ENCODE measurements around the gene STK38. TPM values are rescaled to one million over a fixed set of nuclear protein-coding genes. Genes with fewer than 3 reads are reported as not detected.
"Not testable (repeated sequence)": the region's sequence is repeated elsewhere in the genome, so short reads cannot be mapped to it uniquely, and the experiment has no call there.

The STK38 gene
- total and polyA plus RNA-seq, 4 donors: 14.9 to 38.0 (median 20.7) TPM

DNA sequence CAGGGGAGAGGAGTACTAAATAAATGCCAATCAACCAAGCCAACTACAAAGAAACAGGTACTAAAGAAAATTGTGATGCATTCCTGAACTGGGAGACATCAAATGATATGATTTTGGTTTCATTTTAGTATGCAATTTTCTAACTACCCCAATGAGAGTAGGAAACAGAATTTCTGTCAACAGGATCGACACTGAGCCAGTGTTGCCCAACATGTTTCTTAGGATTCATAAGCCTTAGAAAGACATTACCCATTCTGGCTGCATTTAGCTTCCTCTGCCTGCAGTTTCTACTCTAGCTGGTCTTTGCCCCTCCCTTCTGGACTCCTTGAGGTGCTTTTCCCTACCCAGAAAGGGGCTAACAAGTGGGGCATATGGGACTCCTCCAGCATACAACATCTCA is 54.7 kb downstream of the STK38 start:
- intact Hi-C loops (cut with DNase I): no loop called here
- ATAC-seq (ENCODE audit: low FRiP score) (no peak), DNase-seq (no peak)
- no peak overlapping the region for H3K27ac ChIP-seq (ENCODE audit: low read depth in 1 of 2, low read length in 2 of 2)
- no peaks in the 10 kb centered on the region for H3K9me3 ChIP-seq (ENCODE audit: control insufficient read depth, low read length)
- H3K27me3 ChIP-seq (ENCODE audit: control insufficient read depth in 1 of 2, insufficient read depth in 2 of 2, low read length in 1 of 2): no peaks in the 10 kb centered on the region
- H3K4me1 ChIP-seq (ENCODE audit: control insufficient read depth in 1 of 2, insufficient read depth in 2 of 2, low read length in 2 of 2): no peaks in the 10 kb centered on the region
- 89 to 94% methylated on average over 1 of the region's 1 CpG for WGBS, 2 donors
- H3K4me3 ChIP-seq (ENCODE audit: low read length in 2 of 2): no peak overlapping the region
- peaks cover 0 to 2% of the 10 kb centered on the region in 2 donors for H3K36me3 ChIP-seq (ENCODE audit: control insufficient read depth in 1 of 2, insufficient read depth in 2 of 2, low read length in 1 of 2)

DNA sequence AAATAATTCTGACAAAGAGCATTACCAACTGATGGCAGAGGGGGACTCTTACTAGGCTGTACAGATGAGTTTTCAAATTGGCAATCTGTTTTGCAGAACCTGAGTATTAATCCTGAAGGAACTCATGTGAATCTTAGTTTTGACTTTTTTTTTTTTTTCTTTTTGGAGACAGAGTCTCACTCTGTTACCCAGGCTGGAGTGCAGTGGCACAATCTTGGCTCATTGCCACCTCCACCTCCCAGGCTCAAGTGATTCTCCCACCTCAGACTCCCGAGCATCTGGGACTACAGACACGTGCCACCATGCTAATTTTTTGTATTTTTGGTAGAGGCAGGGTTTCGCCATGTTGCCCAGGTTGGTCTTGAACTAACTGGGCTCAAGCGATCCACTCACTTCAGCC is 55.2 kb downstream of the STK38 start:
- no peaks in the 10 kb centered on the region for H3K4me1 ChIP-seq (ENCODE audit: control insufficient read depth in 1 of 2, insufficient read depth in 2 of 2, low read length in 2 of 2)
- no peak for ATAC-seq (ENCODE audit: low FRiP score)
- H3K27me3 ChIP-seq (ENCODE audit: control insufficient read depth in 1 of 2, insufficient read depth in 2 of 2, low read length in 1 of 2): no peaks in the 10 kb centered on the region
- intact Hi-C loops (cut with DNase I): no loop called here
- H3K4me3 ChIP-seq (ENCODE audit: low read length in 2 of 2): no peak overlapping the region
- H3K9me3 ChIP-seq (ENCODE audit: control insufficient read depth, low read length): no peaks in the 10 kb centered on the region
- DNase-seq: no peak
- 74 to 75% methylated on average over 4 of the region's 4 CpGs for WGBS, 2 donors
- H3K36me3 ChIP-seq (ENCODE audit: control insufficient read depth in 1 of 2, insufficient read depth in 2 of 2, low read length in 1 of 2): peaks cover 0 to 2% of the 10 kb centered on the region in 2 donors
- H3K27ac ChIP-seq (ENCODE audit: low read depth in 1 of 2, low read length in 2 of 2): no peak overlapping the region

DNA sequence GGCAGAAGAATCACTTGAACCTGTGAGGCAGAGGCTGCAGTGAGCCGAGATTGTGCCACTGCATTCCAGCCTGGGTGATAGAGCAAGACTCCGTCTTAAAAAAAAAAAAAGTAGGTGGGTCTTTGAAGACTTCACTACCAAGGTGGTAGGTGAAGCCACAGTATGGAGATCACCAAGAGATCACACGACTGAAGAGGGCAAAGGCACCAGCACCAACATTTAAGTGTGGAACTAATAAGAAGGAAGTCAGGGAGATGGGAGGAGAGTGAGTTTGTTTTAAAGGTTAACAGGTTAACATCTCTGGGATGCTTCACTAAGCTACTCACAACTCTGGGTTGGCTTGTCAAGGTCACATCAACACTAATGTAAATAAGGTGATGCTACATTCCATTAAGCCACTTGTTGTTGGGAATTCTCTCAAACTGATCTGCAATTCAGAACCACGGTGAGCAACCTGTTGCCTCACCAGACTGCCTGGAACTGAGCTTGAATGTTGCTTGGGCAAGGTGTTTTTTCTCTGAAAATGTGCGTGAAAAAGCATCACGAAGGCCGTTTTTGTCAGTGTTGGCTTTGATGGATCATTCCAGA is 55.8 kb downstream of the STK38 start:
- no peaks in the 10 kb centered on the region for H3K4me1 ChIP-seq (ENCODE audit: control insufficient read depth in 1 of 2, insufficient read depth in 2 of 2, low read length in 2 of 2)
- 85 to 87% methylated on average over 7 of the region's 7 CpGs for WGBS, 2 donors
- no peak for ATAC-seq (ENCODE audit: low FRiP score)
- H3K9me3 ChIP-seq (ENCODE audit: control insufficient read depth, low read length): no peaks in the 10 kb centered on the region
- intact Hi-C loops (cut with DNase I): no loop called here
- no peaks in the 10 kb centered on the region for H3K27me3 ChIP-seq (ENCODE audit: control insufficient read depth in 1 of 2, insufficient read depth in 2 of 2, low read length in 1 of 2)
- no peak overlapping the region for H3K27ac ChIP-seq (ENCODE audit: low read depth in 1 of 2, low read length in 2 of 2)
- peaks cover 0 to 3% of the 10 kb centered on the region in 2 donors for H3K36me3 ChIP-seq (ENCODE audit: control insufficient read depth in 1 of 2, insufficient read depth in 2 of 2, low read length in 1 of 2)
- no peak overlapping the region for H3K4me3 ChIP-seq (ENCODE audit: low read length in 2 of 2)
- no peak for DNase-seq

DNA sequence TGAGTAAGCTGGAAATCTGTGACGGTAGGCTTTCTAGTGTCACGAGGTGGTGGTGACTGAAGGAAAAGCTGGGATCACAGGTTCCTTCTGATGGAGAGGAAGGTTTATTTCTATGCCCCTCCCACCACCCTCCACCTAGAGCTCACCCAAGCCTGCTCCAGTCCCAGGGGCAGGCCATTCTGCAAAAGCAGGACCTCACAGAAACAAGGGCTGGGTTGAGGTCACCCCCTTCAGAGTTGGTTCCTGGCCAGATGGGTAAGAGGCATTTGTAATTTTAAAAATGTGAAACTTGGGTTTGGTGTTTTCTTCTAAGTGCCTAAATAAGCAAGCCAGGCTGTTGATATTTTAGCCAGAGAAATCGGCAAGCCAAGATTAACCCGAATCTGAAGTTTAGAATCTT is 57.9 kb downstream of the STK38 start:
- DNase-seq: no peak
- Histone ChIP-seq H3K27me3 (ENCODE audit: control insufficient read depth in 1 of 2, insufficient read depth in 2 of 2, low read length in 1 of 2) (no peaks in the 10 kb centered on the region), H3K27ac (ENCODE audit: low read depth in 1 of 2, low read length in 2 of 2) (no peak overlapping the region), H3K4me3 (ENCODE audit: low read length in 2 of 2) (no peak overlapping the region), H3K4me1 (ENCODE audit: control insufficient read depth in 1 of 2, insufficient read depth in 2 of 2, low read length in 2 of 2) (no peaks in the 10 kb centered on the region), H3K36me3 (ENCODE audit: control insufficient read depth in 1 of 2, insufficient read depth in 2 of 2, low read length in 1 of 2) (peaks cover 3 to 5% of the 10 kb centered on the region in 2 donors), H3K9me3 (ENCODE audit: control insufficient read depth, low read length) (no peaks in the 10 kb centered on the region)
- WGBS, 2 donors: 38 to 39% methylated on average over 4 of the region's 4 CpGs
- no peak for ATAC-seq (ENCODE audit: low FRiP score)
- intact Hi-C loops (cut with DNase I): no loop called here

DNA sequence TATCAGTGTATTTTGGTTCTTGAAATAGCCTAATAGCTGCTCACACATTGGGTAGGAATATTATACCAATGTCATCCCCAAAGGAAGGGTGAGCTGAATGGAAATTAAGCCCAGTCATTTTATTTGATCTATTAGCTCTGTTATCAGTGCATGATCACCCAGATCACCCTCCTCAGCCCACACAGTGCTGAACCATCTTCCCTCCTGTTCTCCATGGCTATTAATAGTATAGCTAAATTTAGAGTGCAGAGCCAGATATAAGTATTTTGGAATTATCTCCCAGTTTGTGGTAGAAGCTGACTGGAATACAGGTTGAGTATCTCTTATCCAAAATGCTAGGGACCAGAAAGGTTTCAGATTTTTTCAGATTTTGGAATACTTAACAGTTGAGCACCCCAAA is 59.1 kb downstream of the STK38 start:
- Histone ChIP-seq H3K4me1 (ENCODE audit: control insufficient read depth in 1 of 2, insufficient read depth in 2 of 2, low read length in 2 of 2) (no peaks in the 10 kb centered on the region), H3K27ac (ENCODE audit: low read depth in 1 of 2, low read length in 2 of 2) (no peak overlapping the region), H3K36me3 (ENCODE audit: control insufficient read depth in 1 of 2, insufficient read depth in 2 of 2, low read length in 1 of 2) (peaks cover 3 to 5% of the 10 kb centered on the region in 2 donors), H3K4me3 (ENCODE audit: low read length in 2 of 2) (no peak overlapping the region), H3K9me3 (ENCODE audit: control insufficient read depth, low read length) (no peaks in the 10 kb centered on the region), H3K27me3 (ENCODE audit: control insufficient read depth in 1 of 2, insufficient read depth in 2 of 2, low read length in 1 of 2) (no peaks in the 10 kb centered on the region)
- DNase-seq (no peak), ATAC-seq (ENCODE audit: low FRiP score) (no peak)
- intact Hi-C loops (cut with DNase I): no loop called here

DNA sequence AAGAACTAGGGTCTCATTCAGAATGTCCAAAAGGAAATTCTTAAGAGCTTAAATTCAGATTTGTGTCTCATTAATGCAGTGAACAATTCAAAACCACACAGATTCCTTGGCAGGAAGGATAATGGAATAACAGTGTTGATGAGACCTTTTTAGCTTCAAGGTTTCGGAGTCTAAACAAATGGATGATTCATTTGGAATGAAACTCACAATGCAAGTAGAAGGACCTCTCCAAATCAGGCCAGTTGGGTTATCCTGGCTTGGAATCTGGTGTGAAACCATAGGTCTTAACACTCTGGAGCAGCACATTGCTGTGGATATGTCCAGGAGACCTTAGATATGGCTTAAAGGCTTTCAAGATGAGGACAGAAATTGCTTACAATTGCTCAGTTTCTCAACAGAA is 59.6 kb downstream of the STK38 start:
- Histone ChIP-seq H3K4me3 (ENCODE audit: low read length in 2 of 2) (no peak overlapping the region), H3K4me1 (ENCODE audit: control insufficient read depth in 1 of 2, insufficient read depth in 2 of 2, low read length in 2 of 2) (no peaks in the 10 kb centered on the region), H3K36me3 (ENCODE audit: control insufficient read depth in 1 of 2, insufficient read depth in 2 of 2, low read length in 1 of 2) (peaks cover 3 to 5% of the 10 kb centered on the region in 2 donors), H3K27ac (ENCODE audit: low read depth in 1 of 2, low read length in 2 of 2) (no peak overlapping the region), H3K27me3 (ENCODE audit: control insufficient read depth in 1 of 2, insufficient read depth in 2 of 2, low read length in 1 of 2) (no peaks in the 10 kb centered on the region), H3K9me3 (ENCODE audit: control insufficient read depth, low read length) (no peaks in the 10 kb centered on the region)
- DNase-seq (no peak), ATAC-seq (ENCODE audit: low FRiP score) (no peak)
- intact Hi-C loops (cut with DNase I): no loop called here
- WGBS, 2 donors: 96 to 97% methylated on average over 1 of the region's 1 CpG

DNA sequence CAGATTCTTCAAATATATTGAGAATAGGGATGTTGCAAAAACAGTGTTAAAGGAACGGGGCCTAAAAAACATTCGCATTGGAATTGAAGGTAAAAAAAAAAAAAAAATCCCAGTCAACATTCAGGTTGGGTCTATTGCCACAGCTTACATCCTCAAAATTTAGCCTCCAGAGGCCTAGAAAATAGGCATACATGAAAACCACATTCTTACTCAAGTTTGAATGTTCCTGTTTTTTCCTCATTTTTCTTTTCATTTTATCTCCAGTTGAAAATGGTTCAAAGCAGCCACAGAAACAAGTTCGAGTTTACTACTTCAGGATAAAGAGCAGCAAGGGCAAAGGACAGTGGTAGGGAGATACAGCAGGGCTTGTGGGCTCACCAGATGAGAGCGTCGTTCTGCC is 62.5 kb downstream of the STK38 start:
- intact Hi-C loops (cut with DNase I): no loop called here
- 84 to 91% methylated on average over 5 of the region's 5 CpGs for WGBS, 2 donors
- Histone ChIP-seq H3K4me1 (ENCODE audit: control insufficient read depth in 1 of 2, insufficient read depth in 2 of 2, low read length in 2 of 2) (no peaks in the 10 kb centered on the region), H3K36me3 (ENCODE audit: control insufficient read depth in 1 of 2, insufficient read depth in 2 of 2, low read length in 1 of 2) (peaks cover 3 to 11% of the 10 kb centered on the region in 2 donors), H3K27me3 (ENCODE audit: control insufficient read depth in 1 of 2, insufficient read depth in 2 of 2, low read length in 1 of 2) (no peaks in the 10 kb centered on the region), H3K27ac (ENCODE audit: low read depth in 1 of 2, low read length in 2 of 2) (no peak overlapping the region), H3K9me3 (ENCODE audit: control insufficient read depth, low read length) (no peaks in the 10 kb centered on the region), H3K4me3 (ENCODE audit: low read length in 2 of 2) (no peak overlapping the region)
- DNase-seq: no peak
- ATAC-seq (ENCODE audit: low FRiP score): no peak

DNA sequence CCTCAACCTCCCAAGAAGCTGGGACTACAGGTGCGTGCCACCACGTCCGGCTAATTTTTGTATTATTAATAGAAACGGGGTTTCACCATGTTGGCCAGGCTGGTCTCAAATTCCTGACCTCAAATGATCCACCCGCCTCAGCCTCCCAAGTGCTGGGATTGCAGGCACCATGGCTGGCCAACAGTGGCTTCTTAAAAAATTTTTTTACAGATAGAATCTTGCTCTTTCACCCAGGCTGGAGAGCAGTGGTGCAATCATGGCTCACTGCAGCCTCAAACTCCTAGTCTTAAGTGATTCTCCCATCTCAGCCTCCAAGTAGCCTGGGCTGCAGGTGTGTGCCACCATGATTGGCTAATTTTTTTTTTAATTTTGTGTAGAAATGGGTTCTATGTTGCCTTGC is 64.0 kb downstream of the STK38 start:
- H3K27ac ChIP-seq (ENCODE audit: low read depth in 1 of 2, low read length in 2 of 2); H3K27me3 ChIP-seq (ENCODE audit: control insufficient read depth in 1 of 2, insufficient read depth in 2 of 2, low read length in 1 of 2); H3K9me3 ChIP-seq (ENCODE audit: control insufficient read depth, low read length); H3K4me1 ChIP-seq (ENCODE audit: control insufficient read depth in 1 of 2, insufficient read depth in 2 of 2, low read length in 2 of 2); intact Hi-C loops (cut with DNase I); H3K4me3 ChIP-seq (ENCODE audit: low read length in 2 of 2); DNase-seq; ATAC-seq (ENCODE audit: low FRiP score): not testable (repeated sequence)
- H3K36me3 ChIP-seq (ENCODE audit: control insufficient read depth in 1 of 2, insufficient read depth in 2 of 2, low read length in 1 of 2): peaks cover 3 to 11% of the 10 kb centered on the region in 2 donors
- 91 to 93% methylated on average over 5 of the region's 5 CpGs for WGBS, 2 donors

DNA sequence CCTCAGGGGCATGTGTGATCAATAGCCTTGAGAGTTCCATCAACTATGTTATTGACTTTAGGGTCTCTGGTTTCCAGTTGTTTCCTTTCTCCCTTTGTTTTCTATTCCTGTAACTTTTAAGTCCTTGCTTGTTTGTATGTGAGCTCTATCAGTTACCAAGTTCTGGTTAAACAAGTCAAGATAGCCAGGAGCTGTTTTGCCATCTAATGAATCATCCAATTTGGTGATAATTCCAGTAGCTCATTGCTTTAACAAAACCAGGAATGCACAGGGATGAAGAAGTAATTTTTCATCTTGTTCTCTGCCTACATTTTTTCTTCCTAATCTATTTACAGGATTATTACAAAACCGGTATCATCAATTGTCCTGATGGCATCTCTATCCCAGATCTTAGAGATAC is 68.0 kb downstream of the STK38 start:
- no peak for DNase-seq
- peaks cover 0 to 1% of the 10 kb centered on the region in 2 donors for H3K4me1 ChIP-seq (ENCODE audit: control insufficient read depth in 1 of 2, insufficient read depth in 2 of 2, low read length in 2 of 2)
- ATAC-seq (ENCODE audit: low FRiP score): no peak
- H3K27ac ChIP-seq (ENCODE audit: low read depth in 1 of 2, low read length in 2 of 2): no peak overlapping the region
- H3K4me3 ChIP-seq (ENCODE audit: low read length in 2 of 2): no peak overlapping the region
- peaks cover 0 to 6% of the 10 kb centered on the region in 2 donors for H3K36me3 ChIP-seq (ENCODE audit: control insufficient read depth in 1 of 2, insufficient read depth in 2 of 2, low read length in 1 of 2)
- intact Hi-C loops (cut with DNase I): no loop called here
- 95 to 100% methylated on average over 1 of the region's 1 CpG for WGBS, 2 donors
- H3K9me3 ChIP-seq (ENCODE audit: control insufficient read depth, low read length): no peaks in the 10 kb centered on the region
- H3K27me3 ChIP-seq (ENCODE audit: control insufficient read depth in 1 of 2, insufficient read depth in 2 of 2, low read length in 1 of 2): no peaks in the 10 kb centered on the region

Measured in aorta (tissue), 5 donors.